ENCODE data around the gene TMEM163.
"Not testable (repeated sequence)": the region's sequence is repeated elsewhere in the genome, so short reads cannot be mapped to it uniquely, and the experiment has no call there.

The TMEM163 gene

DNA sequence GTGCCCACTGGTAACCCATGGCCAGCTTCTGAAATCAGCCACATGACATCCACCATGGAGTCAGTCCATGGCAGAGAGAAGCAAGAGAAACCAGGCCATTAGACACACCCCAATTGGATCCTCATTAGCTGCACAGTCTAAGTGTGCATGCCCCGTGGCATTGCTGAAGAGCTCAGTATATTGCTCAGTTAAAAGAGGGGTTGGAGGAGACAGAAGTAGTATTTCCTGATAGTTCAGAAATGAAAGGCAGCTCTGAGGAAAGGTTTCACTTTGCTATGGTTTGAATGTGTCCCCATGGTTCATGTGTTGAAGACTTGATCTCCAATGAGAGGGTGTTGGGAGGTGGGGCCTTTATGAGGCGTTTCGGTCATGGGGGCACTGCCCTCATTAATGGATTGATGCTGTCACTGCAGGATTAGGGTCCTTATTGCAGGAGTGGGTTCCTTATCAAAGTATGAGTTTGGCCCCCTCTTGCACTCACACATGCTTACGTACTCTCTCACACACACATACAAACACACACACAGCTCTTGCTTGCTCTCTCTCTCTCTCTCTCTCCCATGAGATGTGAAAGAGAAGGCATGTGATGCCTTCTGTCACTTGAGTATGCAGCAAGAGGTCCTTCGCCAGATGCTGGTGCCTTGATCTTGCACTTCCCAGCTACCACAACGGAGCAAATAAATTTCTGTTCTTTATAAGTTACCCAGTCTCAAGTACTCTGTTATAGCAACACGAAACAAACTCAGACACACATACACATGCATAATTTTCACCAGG, 58.0 kb downstream of the TMEM163 start:
- DNase-seq: no peak

GRCh38 chr2:134659724-134660123, 59.1 kb downstream of the TMEM163 start:
- no peak for DNase-seq

- DNase-seq: no peak
These were observed 61.0 kb downstream of the TMEM163 start for GRCh38 chr2:134657650-134658250.

GRCh38 chr2:134656391-134656790, 62.4 kb downstream of the TMEM163 start:
- not testable (repeated sequence) for DNase-seq

DNA sequence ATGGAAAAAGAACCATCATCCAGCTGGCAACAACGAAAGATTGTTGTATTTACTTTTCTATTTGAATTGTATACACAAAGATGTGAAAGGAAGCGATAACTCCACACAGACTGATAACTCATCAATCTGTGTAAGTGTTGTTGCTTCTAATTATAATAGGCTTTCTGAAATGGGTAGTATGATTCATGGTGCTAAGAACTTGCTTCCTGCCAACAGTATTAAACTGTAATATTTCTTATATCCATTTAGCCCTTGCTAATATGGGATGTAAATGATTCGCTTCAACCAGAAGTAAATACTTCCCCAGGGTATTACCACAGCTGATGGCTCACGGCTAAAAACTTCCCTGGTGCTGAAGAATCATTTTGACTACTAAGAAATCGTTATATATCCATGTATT, 70.2 kb downstream of the TMEM163 start:
- DNase-seq: no peak

DNA sequence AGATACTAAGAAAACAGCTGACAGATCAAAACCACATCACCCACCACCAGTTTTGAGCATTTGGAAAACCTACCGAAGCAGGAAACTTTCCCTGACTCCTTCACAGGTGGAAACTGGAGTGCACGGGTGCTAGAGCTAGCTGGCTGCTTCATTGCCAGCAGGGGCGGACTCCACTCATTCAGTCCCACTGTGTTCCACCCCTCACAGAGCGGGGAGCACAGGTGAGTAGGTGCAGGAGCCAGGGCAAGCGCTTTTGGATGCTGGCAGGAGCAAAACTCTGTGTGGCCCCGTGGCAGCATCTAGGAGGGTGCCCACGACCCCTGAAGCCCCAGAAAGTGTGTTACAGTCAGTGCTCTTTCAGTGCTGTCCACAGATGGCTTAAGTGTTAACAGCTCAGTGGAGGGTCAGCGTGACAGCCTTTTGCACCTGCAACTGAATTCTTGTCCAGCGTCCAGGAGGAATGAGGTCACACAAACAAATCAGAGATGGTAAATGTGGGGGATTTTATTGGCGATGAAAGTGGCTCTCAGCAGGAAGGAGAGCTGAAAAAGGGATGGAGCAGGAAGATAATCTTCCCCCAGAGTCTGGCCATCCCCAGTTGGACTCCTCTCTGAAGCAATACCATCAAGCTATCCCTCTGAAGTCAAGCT, 71.1 kb downstream of the TMEM163 start:
- no peak for DNase-seq

DNA sequence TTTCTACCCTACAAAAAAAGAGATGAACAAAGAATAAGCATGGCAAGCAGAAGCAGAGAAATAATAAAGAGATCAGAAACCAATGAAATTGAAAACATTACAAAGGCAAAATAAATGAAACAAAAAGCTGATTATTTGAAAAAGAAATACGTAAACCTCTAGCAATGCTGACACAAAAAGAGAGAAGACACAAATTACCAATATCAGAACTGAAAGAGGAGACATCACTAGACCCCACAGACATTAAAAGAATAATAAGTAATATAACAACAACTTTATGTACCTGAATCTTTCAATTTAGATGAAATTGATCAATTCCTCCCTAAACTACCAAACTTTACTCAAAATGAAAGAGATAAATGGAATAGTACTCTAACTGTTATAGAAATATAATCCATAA, 75.9 kb downstream of the TMEM163 start:
- no peak for DNase-seq

GRCh38 chr2:134640494-134640893, 78.3 kb downstream of the TMEM163 start:
- no peak for DNase-seq

- DNase-seq: no peak
These were observed 79.5 kb downstream of the TMEM163 start for GRCh38 chr2:134639265-134639664.

GRCh38 chr2:134636714-134637113, 82.1 kb downstream of the TMEM163 start:
- no peak for DNase-seq

DNA sequence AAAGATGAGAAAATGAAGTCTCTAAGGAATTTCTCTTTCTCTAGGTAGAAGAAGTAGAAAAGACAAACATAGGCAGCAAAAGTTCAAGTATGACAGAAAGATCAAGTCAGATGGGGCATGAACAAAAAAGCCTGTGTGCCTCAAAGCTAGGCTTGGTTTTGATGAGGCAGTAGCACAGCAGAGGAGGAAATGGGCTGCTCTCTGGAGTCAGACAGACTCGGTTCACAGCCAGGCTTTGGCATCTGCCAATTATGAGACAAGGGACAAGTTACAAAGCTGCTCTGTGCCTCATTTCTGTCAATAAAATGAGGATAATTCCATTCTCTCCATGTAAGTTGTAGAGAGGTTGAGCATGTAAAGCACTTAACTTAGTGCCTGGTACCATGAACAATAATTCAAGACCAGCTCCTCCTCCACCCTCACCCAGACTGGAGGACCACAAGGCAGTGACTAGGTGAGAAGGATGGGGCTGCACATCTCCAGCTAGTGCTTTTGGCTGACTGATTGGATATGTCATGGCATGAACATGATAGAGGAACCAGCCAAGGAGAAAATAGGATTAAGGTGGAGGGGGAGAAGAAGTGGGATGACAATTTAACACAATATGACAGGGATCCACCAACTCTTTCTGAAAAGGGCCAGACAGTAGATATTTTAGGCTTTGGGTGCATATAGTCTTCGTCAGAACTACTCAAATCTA, 84.6 kb downstream of the TMEM163 start:
- DNase-seq: no peak

DNA sequence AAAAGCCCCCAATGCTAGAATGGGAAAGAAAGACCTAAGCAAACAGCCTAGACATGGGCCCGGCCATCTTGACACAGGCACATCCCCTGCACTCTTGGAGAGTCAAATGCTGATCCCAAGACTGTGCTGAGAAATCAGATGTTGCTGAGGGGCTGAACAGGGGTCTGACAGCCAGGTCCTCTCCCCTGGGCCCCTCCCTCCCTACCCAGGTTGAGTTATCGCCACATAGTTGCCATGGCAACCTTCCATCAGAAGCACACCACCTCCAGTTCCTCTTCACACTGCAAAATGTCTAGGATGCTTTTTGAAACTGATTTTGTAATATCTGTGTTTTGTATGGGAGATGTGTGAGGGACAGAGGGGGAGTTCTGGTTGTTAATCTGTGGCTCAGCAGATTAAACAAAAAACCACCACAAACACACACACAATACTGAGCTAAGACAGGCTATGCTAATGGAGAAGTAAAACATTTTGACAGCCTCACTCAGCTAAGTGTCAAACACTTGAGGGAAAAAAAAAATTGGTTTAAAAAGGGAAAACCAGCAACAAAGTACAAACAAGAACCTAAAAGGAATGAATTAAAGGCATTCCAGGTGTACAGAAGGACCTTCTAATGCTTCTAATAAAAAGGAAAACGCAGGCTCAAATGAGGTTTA, 88.2 kb downstream of the TMEM163 start:
- DNase-seq: no peak

- no peak for DNase-seq
These were observed 90.3 kb downstream of the TMEM163 start for GRCh38 chr2:134628453-134628852.

- no peak for DNase-seq
These were observed 92.0 kb downstream of the TMEM163 start for GRCh38 chr2:134626781-134627180.

DNA sequence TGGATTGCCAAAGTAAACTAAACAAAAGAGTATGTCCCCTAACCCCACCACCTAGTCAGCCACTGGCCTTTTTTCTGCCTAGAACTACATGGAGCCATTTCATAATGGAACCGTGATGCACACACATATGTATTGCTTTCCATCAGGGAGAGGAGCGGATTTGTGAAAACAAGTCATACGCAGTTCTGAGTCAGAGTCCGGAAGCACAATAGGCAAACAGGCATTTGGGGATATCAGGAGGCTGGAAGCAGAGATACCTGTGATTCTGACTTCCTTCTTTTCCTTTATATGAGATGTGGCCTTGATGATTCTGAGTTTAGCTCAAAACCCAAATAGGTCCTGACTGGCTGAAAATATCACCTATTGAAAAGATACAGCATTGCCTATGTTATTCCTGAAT, 93.5 kb downstream of the TMEM163 start:
- no peak for DNase-seq

GRCh38 chr2:134623796-134624195, 95.0 kb downstream of the TMEM163 start:
- no peak for DNase-seq

- DNase-seq: no peak
These were observed 95.8 kb downstream of the TMEM163 start for GRCh38 chr2:134623046-134623445.

GRCh38 chr2:134621939-134622705, 96.7 kb downstream of the TMEM163 start:
- no peak for DNase-seq

- DNase-seq: no peak
These were observed 99.5 kb downstream of the TMEM163 start for GRCh38 chr2:134619250-134619649.

DNA sequence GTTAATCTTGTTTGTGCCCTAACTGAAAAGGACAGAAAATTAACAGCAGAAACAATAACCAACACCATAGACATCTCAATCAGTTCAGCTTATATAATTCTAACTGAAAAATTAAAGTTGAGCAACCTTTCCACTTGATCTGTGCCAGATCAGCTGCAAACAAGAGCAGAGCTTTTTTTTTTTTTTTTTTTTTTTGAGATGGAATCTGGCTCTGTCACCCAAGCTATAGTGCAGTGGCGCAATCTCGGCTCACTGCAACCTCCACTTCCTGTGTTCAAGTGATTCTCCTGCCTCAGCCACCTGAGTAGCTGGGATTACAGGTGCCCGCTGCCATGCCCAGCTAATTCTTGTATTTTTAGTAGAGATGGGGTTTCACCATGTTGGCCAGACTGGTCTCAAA, 103.3 kb downstream of the TMEM163 start:
- DNase-seq: not testable (repeated sequence)

GRCh38 chr2:134611316-134611715, 107.5 kb downstream of the TMEM163 start:
- DNase-seq: no peak

DNA sequence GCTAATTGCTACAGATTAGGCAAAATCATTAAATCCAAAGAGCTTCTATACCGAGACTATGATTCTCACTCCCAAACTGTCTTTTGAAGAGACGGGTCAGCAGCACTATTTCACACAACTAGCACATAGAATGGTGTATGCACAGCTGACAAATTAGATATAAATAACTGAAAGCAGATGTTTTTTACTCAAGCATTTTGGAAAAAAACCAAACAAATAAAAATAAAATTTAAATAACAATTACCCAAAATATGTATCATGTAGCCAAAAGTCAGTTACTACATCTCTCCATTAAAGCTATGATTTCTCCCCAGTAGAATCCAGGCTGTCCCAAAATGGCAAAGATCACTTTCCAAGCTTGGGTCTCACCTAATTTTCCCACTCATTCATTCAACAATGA, 107.9 kb downstream of the TMEM163 start:
- no peak for DNase-seq

Data from activated CD4-positive, CD25-positive, alpha-beta regulatory T cell treated with anti-CD3 and anti-CD28 coated beads, Interleukin-2, amount 50 U/mL, for 72 hours (primary cell).